DLD1 (cell line): ENCODE measurements around the gene TMEM252.

Experiments used
- in situ Hi-C: cut with HindIII; loops from 2 replicates; pipeline ENCODE4 v1.10.0; 2017; ENCODE audit warnings: low sequenced_read_pairs

Gene TMEM252

GRCh38 chr9:68500457-68501381 lies 40.0 kb downstream of the TMEM252 start:
- in situ Hi-C loops = no loop called here

GRCh38 chr9:68498816-68499215 lies 41.9 kb downstream of the TMEM252 start:
- in situ Hi-C loops = no loop called here

- in situ Hi-C loops = no loop called here
Measured at GRCh38 chr9:68497629-68498028, 43.1 kb downstream of the TMEM252 start.

- in situ Hi-C loops = no loop called here
Measured at GRCh38 chr9:68496356-68496755, 44.3 kb downstream of the TMEM252 start.

- in situ Hi-C loops = no loop called here
Measured at GRCh38 chr9:68495247-68495646, 45.4 kb downstream of the TMEM252 start.

- in situ Hi-C loops = no loop called here
Measured at GRCh38 chr9:68493958-68494577, 46.6 kb downstream of the TMEM252 start.

- in situ Hi-C loops = no loop called here
Measured at GRCh38 chr9:68493541-68493940, 47.1 kb downstream of the TMEM252 start.

GRCh38 chr9:68492806-68493205 lies 47.9 kb downstream of the TMEM252 start:
- in situ Hi-C loops = no loop called here

- in situ Hi-C loops = no loop called here
Measured at GRCh38 chr9:68489646-68490045, 51.0 kb downstream of the TMEM252 start.

- in situ Hi-C loops = no loop called here
Measured at GRCh38 chr9:68488126-68488525, 52.6 kb downstream of the TMEM252 start.
